HG02678 (cell line): Measurements from ENCODE around the gene TMEM121B.
A peak's percentile ranks its signal among the peaks of the same experiment; 100 is the strongest.

Experiments
- ATAC-seq: cut with Tn5 transposase; IDR thresholded peaks from one replicate; pipeline ENCODE4 v1.9.1; 2021; ENCODE audit warnings: mild to moderate bottlenecking, moderate library complexity; ENCODE audit not compliant: unreplicated experiment

TMEM121B gene

DNA sequence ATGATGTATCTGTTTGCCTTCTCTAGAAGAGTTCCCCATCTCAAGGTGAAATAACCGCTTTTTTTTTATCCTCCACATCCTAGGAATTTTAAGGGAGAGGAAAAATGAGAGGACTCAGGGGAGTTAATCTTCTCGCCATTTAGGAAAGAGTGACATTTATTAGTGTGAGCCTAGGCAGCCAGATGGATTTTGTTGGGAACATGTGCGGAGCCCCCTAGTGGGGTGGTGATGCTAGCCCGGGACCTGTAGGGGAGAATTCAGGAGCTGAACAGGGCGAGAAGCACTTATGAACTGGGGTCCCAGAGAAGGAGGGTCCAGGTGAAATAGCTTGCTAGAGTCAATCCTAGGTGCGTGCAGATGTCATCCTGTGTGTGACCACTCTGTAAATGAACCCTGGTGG lies 25.6 kb downstream of the TMEM121B start:
- ATAC-seq, result no peak

DNA sequence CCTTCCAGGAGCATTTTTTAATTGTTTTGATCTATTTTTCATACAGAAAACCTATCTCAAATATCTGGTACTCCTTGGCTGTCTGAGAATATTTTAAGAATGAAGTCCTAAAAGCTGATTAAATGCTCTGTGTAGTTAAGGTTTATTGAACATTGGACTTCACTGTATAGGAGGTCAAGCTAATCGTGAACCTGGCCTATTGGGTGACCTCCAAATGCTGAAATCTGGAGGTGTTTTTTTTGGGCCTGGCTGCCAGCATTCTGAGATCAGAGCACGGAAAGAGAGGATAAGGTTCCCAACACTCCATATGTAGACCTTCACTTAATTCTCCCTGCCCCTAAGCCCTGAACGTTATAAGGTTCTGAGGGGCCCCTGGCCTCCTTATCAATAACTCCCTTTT lies 28.1 kb downstream of the TMEM121B start:
- no peak for ATAC-seq

DNA sequence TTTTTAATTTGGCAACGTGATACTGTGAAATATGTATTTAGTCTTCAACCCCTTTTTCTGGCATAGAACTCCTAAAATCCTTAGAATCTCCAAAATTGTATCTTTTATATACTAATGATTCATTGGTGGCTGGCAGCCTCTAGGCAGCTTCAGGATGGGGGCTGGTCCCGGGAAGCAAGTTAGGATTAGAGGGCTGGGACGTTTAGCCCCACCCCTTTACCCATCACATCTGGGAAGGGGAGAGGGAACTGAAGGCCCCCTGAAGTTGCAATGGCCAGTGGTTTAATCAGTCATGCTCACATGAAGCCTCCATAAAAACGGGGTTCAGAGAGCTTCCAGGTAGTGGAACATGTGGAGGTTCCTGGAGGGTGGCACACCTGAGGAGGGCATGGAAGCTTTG lies 29.3 kb downstream of the TMEM121B start:
- no peak for ATAC-seq

DNA sequence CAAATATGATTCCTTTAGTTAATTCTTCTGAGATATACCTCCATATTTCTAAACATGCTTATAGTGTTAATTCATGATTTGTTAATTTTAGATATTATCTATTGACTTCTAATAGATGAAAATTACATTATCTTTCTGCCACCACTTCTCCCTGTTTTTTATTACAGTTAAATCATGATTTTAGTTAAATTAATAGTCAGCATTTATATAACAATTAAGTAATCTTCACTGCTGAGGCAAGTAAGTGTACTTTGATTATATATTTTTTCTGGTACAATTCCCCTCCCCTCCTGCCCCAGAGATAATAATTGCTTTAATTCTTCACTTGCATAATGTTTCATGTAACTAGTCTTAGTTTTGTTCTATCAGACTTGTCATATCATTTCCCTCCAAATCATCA lies 30.6 kb downstream of the TMEM121B start:
- ATAC-seq, result no peak

DNA sequence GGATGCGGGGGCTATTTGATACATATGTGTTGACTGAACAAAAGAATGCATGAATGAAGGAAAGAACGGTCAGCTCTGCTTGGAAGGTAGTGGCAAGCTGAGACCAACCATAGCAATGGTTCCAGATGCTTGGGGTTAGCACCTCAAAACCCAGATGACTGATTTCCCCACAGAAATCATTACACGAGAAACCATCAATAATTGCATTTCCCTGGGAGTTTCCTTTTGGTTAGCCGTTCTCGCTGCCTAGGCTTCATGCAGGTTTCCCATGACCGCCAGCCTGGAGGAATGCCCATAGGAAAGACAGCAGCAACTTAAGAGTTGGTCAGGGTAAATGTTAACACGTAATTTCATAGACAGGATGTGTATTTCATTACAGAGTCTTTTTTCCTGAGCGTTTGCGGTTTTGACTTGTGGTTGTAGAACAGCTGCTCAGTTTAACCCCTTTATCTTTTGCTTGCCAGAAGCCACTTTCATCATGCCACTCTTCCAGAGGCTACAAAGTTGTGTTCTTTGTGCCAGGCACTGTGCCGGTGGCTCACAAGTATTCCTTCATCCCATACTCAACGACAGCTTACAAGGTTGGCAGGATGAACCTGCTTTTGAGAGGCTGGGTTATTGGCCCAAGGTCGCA lies 33.5 kb downstream of the TMEM121B start:
- ATAC-seq, result peak; percentile 45

DNA sequence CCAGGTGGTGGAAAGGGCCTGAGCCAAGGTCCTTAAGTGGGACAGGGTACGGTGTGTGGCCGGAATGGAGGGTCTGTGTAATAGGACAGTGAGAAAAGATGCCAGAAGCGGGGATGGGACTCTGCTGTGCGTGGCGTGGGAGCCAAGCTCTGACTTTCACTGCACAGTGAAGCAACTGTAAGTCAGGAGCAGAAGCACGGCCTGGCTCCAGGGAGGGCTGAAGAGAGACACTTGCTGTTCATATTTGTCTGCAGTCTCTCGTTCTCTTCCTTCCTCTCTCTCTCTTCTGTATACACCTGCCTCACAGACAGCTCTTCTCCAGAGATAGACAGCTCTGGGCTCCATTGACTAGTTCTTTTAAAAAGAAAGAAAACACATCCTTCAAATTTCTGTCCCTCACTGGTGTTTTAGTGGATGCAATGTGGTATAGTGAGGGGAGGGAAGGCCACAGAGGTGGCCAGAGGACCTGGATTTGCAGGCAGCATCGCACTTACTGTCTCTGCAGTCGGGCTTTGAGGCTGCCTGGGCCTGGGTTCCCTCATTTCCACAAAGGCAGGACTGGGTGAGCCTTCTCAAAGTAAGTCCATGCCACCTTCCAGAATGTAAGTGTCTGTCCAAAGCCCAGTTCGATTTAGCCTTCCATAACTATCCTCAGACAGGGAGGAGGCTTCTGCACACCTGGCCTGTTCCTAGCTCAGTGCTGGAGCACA lies 34.2 kb downstream of the TMEM121B start:
- no peak for ATAC-seq

DNA sequence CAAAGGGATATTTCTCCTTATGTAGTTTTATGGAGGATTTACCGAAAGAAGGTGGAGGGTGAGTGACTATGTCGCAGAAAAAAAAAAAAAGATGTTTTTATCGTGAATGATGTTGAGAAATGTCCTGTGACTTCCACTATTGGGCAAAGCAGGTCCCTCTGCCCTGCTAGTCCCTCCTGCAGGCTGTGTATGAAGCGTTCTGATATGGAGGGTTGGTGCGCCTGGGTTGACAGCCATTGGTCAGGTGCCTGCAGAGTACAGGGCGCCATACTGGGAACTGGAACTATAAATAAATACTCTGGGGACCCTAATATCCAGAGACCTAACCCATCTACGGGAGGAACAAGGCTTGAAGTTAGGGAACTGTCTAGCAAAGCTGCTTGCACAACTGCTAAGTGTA lies 34.9 kb downstream of the TMEM121B start:
- ATAC-seq, result no peak

DNA sequence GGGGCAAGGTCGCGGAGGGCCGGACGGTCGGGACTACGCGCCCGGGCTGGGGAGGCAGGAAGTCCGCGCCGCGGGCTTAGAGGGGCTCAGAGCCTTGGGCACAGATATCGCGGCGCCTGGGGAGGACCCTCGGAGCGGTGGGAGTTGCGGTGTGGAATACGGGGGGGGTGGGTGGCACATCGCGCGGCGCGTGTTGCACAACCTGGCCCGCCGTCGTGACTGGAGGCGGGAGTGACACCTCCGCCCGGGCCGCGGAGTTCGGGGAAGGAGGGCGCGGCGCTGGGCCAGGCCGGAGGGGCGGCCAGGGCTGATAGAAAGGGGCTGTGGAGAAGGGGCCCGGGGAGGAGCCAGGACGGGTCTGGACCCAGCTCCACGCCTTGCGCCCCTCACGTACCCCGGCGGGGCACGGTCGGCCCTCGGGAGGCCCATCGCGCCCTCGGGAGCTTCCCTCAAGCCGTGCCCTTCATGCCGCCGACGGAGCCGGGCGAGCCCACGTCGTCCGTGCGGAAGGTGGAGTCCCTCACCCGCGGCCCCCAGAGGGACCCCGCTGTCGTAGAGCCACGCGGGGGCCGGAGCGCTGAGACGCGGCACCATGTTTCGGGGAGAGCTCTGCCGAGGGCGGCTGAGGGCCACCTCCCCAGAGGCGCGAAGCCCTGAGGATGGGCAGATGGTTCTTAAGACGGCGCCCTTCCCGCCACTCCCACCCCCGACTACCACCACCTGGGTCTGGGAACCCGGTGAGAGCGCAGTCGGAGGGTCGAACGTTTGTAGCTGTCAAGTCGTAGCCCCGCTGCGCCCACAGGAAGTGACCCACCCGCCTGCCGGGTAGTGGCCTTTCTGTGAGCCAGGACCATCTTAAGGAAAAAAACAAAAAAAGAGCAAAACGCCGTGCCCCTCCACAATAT lies 35.6 kb downstream of the TMEM121B start:
- ATAC-seq, result no peak

DNA sequence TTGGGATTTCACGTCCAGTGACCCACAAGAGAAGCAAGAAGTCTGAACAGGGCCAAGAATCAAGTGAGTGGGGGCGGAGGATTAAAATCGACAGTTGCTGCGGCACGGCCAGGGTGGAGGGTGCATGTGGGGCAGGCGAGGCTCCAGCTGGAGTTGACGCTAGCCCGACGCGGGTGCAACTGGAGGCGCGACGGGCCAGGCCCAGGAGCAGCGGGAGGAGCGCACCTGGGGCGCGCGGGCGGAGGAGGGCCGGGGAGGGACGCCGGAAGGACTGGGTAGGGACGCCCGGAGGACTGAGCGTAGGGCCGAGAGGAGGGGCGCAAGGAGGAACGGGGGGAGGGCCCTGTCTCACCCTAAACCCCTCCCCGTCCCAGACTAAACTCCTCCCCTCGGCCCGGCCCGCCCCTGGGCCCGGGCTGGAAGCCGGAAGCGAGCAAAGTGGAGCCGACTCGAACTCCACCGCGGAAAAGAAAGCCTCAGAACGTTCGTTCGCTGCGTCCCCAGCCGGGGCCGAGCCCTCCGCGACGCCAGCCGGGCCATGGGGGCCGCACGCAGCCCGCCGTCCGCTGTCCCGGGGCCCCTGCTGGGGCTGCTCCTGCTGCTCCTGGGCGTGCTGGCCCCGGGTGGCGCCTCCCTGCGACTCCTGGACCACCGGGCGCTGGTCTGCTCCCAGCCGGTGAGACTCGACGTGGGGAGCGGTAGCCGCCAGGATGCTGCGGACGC lies 36.4 kb downstream of the TMEM121B start, which contains the start of gene IL17RA:
Gene IL17RA, plus strand, starts transcription at position 447 of the 723 bp plus-strand sequence. Its CDS starts 92 bp downstream, at position 539.
- ATAC-seq, result peak; percentile 88

DNA sequence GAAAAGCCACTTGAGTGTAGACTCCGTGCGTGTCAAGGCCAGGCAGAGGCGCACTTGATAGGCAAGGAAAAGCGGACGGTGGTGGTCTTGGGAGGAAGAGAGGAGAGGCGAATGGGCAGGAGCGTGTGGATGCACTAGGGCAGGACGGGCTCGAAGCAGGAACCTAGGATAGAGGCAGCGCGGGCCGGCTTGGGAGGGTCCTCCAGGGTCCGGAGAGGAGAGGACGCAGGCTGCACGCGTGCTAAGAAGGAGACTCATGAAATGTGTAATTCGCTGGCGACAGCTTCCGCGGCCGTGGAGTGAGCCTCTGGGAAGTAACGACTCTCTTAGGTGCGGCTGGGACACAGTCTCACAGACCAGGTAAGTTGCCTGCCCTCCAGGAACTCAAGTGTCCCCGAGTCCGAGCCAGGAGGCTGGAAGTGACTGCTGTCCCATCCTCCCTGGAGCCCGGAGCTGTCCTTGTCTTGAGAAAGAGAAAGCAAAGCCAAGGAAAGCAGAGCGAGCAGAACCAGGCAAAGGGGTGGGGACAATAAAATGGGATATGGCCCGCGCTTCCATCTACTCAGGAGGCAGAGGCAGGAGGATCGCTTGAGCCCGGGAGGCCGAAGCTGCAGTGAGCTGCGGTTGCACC lies 37.2 kb downstream of the TMEM121B start:
- no peak for ATAC-seq

DNA sequence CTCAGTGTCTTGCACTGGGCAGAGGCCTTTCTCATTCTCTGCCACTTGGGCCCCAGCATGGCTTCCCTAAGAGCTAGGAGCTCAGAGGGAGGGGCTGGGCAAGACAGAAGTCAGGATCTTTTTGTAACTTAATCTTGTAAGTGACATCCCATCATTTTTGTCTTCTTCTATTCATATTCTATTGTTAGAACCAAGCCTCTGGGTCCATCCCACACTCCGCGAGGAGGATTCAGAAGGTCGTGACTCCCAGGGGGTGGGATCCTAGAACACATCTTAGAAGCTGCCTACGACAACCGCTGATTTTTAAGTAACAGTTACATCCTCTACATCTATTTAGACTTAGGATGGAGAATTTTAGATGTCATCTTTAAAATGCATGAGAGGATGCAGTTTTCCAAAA lies 37.9 kb downstream of the TMEM121B start:
- ATAC-seq, result no peak

DNA sequence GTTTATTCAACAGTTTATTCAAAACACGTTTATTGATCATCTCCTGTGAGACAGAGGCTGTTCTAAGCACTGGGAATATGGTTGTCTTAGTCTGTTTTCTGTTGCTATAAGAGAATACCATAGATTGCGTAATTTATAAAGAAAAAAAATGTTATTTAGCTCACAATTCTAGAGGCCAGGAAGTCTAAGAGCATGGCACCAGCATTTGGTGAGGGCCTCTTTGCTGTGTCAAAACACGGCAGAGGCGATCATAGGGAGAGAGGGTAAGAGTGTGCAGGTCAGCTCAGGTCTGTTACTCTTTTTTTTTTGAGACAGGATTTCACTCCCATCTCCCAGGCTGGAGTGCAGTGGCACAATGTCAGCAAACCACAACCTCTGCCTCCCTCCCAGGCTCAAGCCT lies 41.6 kb downstream of the TMEM121B start:
- no peak for ATAC-seq

DNA sequence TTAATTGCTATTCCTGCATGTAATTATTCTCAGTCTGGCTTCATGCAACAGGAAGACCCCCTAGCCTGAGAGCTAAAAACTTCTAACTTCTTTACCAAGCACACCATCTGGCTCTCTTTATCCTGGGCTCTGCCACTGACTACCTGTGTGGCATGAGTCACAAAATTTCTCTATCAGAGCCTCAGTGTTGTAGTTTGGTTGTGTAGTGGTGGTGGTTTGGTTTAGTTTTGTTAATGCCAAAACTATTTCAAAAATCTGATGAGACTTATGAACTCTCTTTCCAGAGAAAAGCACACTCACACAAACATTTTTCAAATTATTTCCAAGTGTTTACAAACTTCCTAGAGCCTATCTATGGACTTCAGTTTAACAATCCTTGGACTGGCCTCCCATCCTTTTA lies 43.9 kb downstream of the TMEM121B start:
- ATAC-seq, result no peak

DNA sequence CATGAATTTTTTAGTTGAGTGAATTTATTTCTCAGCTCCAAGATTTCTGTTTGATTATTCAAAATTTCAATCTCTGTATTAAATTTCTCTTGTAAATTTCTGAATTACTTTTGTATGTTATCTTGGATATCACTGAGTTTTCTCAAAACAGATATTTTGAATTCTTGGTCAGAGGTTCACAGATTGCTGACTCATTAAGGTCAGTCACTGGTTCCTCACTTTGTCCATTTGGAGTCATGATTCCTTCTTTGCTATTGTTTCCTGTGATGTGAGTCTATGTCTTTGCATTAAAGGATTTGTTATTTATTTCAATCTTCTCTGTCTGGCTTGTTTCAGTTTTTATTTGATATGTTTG lies 46.5 kb downstream of the TMEM121B start:
- ATAC-seq, result no peak

DNA sequence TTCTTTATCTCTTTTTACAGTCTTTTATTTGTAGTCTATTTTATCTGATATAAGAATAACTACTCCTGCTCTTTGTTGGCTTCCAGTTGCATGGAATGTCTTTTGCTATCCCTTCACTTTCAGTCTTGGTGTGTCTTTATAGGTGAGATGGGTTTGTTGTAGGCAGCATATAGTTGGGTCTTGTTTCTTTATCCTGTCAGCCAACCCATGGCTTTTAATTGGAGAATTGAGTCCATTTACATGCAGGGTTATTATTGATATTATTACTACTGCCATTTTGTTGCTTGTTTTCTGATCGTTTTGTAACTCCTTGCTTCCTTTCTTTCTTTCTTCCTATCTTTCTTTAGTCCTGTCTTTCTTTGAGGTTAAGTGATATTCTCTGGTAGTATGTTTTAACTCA lies 48.3 kb downstream of the TMEM121B start:
- no peak for ATAC-seq
